HEK293 (cell line): Measurements from ENCODE around the gene FKRP.
"Not testable (repeated sequence)": the region's sequence is repeated elsewhere in the genome, so short reads cannot be mapped to it uniquely, and the experiment has no call there.

ENCODE experiments used
- CTCF ChIA-PET: fragments of 350-600 bp; formaldehyde crosslinking; extraction: SDS; loops from one replicate; lab custom pipeline; 2021; ENCODE audit warnings: antibody characterized with exemption; lab: Yijun Ruan, JAX
- POLR2A ChIA-PET: fragments of 300-600 bp; formaldehyde crosslinking; extraction: SDS; loops from one replicate; lab custom pipeline; 2020; ENCODE audit warnings: antibody characterized with exemption, inconsistent platforms; lab: Yijun Ruan, JAX
- H3K27ac ChIP-seq: fragments of 200-500 bp; sonication (Bioruptor generic); 2 replicates; pipeline ENCODE4 v1.5.1; 2014; ENCODE audit warnings: low read depth, low read length, control low read depth, inconsistent platforms; ENCODE audit errors: extremely low read depth
- H3K36me3 ChIP-seq, 2 experiments: fragments of 200-500 bp in 1 of 2; sonication (Bioruptor generic) in 1 of 2; 1 replicate in 1 of 2; 2 replicates in 1 of 2; pipeline ENCODE4 v1.5.1; 2014 to 2017; ENCODE audit warnings: inconsistent platforms in 2 of 2, low read length in 2 of 2; ENCODE audit not compliant: control insufficient read depth in 2 of 2, insufficient read depth in 1 of 2
- H3K4me1 ChIP-seq: fragments of 200-500 bp; sonication (Bioruptor generic); 2 replicates; pipeline ENCODE4 v1.5.1; 2014; ENCODE audit warnings: mild to moderate bottlenecking, low read length, inconsistent platforms; ENCODE audit not compliant: control insufficient read depth, insufficient read depth
- H3K4me3 ChIP-seq: 2 replicates; pipeline ENCODE4 v1.5.1; 2011; ENCODE audit warnings: low read depth, mild to moderate bottlenecking, control low read depth, low read length, moderate library complexity
- H3K9me3 ChIP-seq: fragments of 200-500 bp; sonication (Bioruptor generic); 2 replicates; pipeline ENCODE4 v1.5.1; 2014; ENCODE audit warnings: low read depth, low read length, inconsistent platforms; ENCODE audit not compliant: control insufficient read depth, insufficient read depth
- EGR2 ChIP-seq: fragments of 450-650 bp; formaldehyde crosslinking; IDR thresholded peaks from 2 replicates; pipeline ENCODE4 v1.5.1; 2016; ENCODE audit warnings: low read depth, missing biosample characterization, missing genetic modification characterization
- IKZF3 ChIP-seq: fragments of 450-650 bp; IDR thresholded peaks from 2 replicates; pipeline ENCODE4 v1.5.0; 2018; ENCODE audit warnings: missing biosample characterization, mild to moderate bottlenecking, missing genetic modification characterization, moderate library complexity
- KLF1 ChIP-seq: fragments of 450-650 bp; formaldehyde crosslinking; IDR thresholded peaks from 2 replicates; pipeline ENCODE4 v1.5.1; 2016; ENCODE audit warnings: missing biosample characterization, missing genetic modification characterization
- KLF8 ChIP-seq: fragments of 450-650 bp; formaldehyde crosslinking; IDR thresholded peaks from 2 replicates; pipeline ENCODE4 v1.5.1; 2016; ENCODE audit warnings: missing biosample characterization, missing genetic modification characterization
- KLF9 ChIP-seq: fragments of 450-650 bp; formaldehyde crosslinking; IDR thresholded peaks from 2 replicates; pipeline ENCODE4 v1.5.1; 2016; ENCODE audit warnings: missing biosample characterization, missing genetic modification characterization, low read depth
- PATZ1 ChIP-seq: fragments of 450-650 bp; formaldehyde crosslinking; IDR thresholded peaks from 2 replicates; pipeline ENCODE4 v1.5.1; 2016; ENCODE audit warnings: missing biosample characterization, missing genetic modification characterization
- RBAK ChIP-seq: fragments of 450-650 bp; formaldehyde crosslinking; IDR thresholded peaks from 2 replicates; pipeline ENCODE4 v1.5.1; 2016; ENCODE audit warnings: missing biosample characterization, missing genetic modification characterization
- SP2 ChIP-seq: fragments of 450-650 bp; formaldehyde crosslinking; IDR thresholded peaks from 2 replicates; pipeline ENCODE4 v1.5.1; 2016; ENCODE audit warnings: missing biosample characterization, missing genetic modification characterization
- YY2 ChIP-seq: fragments of 450-650 bp; formaldehyde crosslinking; IDR thresholded peaks from 2 replicates; pipeline ENCODE4 v1.5.1; 2016; ENCODE audit warnings: missing biosample characterization, missing genetic modification characterization
- ZBTB10 ChIP-seq: fragments of 450-650 bp; formaldehyde crosslinking; IDR thresholded peaks from 2 replicates; pipeline ENCODE4 v1.5.1; 2016; ENCODE audit warnings: missing biosample characterization, missing genetic modification characterization
- ZBTB8A ChIP-seq: fragments of 450-650 bp; formaldehyde crosslinking; IDR thresholded peaks from 2 replicates; pipeline ENCODE4 v1.5.1; 2016; ENCODE audit warnings: missing biosample characterization, missing genetic modification characterization
- ZFHX2 ChIP-seq: fragments of 450-650 bp; formaldehyde crosslinking; conservative IDR thresholded peaks from 2 replicates; pipeline ENCODE4 v1.5.1; 2016; ENCODE audit warnings: missing biosample characterization, missing genetic modification characterization
- ZNF18 ChIP-seq: fragments of 450-650 bp; formaldehyde crosslinking; IDR thresholded peaks from 2 replicates; pipeline ENCODE4 v1.5.1; 2016; ENCODE audit warnings: missing biosample characterization, missing genetic modification characterization
- ZNF211 ChIP-seq: fragments of 450-650 bp; formaldehyde crosslinking; IDR thresholded peaks from 2 replicates; pipeline ENCODE4 v1.5.1; 2016; ENCODE audit warnings: low read depth, missing biosample characterization, missing genetic modification characterization
- ZNF433 ChIP-seq: fragments of 450-650 bp; formaldehyde crosslinking; IDR thresholded peaks from 2 replicates; pipeline ENCODE4 v1.5.1; 2016; ENCODE audit warnings: missing biosample characterization, missing genetic modification characterization, low read depth
- ZNF549 ChIP-seq: fragments of 450-650 bp; IDR thresholded peaks from 2 replicates; pipeline ENCODE4 v1.5.1; 2018; ENCODE audit warnings: missing biosample characterization, missing genetic modification characterization, mild to moderate bottlenecking, inconsistent platforms, moderate library complexity
- ZNF561 ChIP-seq: fragments of 450-650 bp; IDR thresholded peaks from 2 replicates; pipeline ENCODE4 v1.5.1; 2018; ENCODE audit warnings: missing biosample characterization, missing genetic modification characterization, borderline replicate concordance

The FKRP gene

GRCh38 chr19:46776927-46777911, 31.4 kb downstream of the FKRP start:
- H3K36me3 ChIP-seq, result peaks cover 71 to 76% of the 10 kb centered on the region in 2 experiments
- CTCF ChIA-PET, result interaction anchor here (1.7 to 3.3 kb wide), 2 partner anchors 8 to 10 kb away, joined by 7 to 22 read pairs; no protein-coding TSS in a partner anchor
- no peak overlapping the region for H3K4me3 ChIP-seq
- TF ChIP-seq ZNF561 (tag by site-specific recombination) (no peak), ZNF433 (tag by site-specific recombination) (no peak), YY2 (tag by site-specific recombination) (no peak), ZBTB8A (tag by site-specific recombination) (no peak), ZNF549 (tag by site-specific recombination) (no peak), PATZ1 (peak; percentile 18; the same call in 1 of the 2 replicates), IKZF3 (tag by site-specific recombination) (0 out of 2 replicates have a peak, but pooled peaks have one; percentile 16), ZFHX2 (tag by site-specific recombination) (peak; percentile 77), KLF8 (tag by site-specific recombination) (peak; percentile 72), KLF9 (0 out of 2 replicates have a peak, but pooled peaks have one; percentile 17), KLF1 (tag by site-specific recombination) (peak; percentile 81), ZNF211 (tag by site-specific recombination) (no peak), ZBTB10 (tag by site-specific recombination) (no peak), RBAK (tag by site-specific recombination) (no peak), SP2 (tag by site-specific recombination) (0 out of 2 replicates have a peak, but pooled peaks have one; percentile 26), EGR2 (peak; percentile 83)
- TF ChIP-seq, all 188 proteins: peak for 8
- POLR2A ChIA-PET, result interaction anchor here (0.5 to 1.8 kb wide), 7 partner anchors 9 to 82 kb away, joined by 3 to 6 read pairs (median 3); partner anchors contain the start of gene SLC1A5
- H3K9me3 ChIP-seq, result no peaks in the 10 kb centered on the region
- H3K27ac ChIP-seq, result no peak overlapping the region
- no peaks in the 10 kb centered on the region for H3K4me1 ChIP-seq

- H3K4me3 ChIP-seq, H3K9me3 ChIP-seq, H3K4me1 ChIP-seq: not testable (repeated sequence)
- ChIA-PET CTCF (interaction anchor here (3.3 kb wide), 1 partner anchor 11 kb away, joined by 22 read pairs; no protein-coding TSS in a partner anchor), POLR2A (interaction anchor here (0.5 to 1.0 kb wide), 3 partner anchors 10 to 81 kb away, joined by 3 to 5 read pairs (median 3); partner anchors contain the start of gene SLC1A5)
- H3K27ac ChIP-seq, result 0 out of 2 replicates have a peak overlapping the region, but pooled peaks have one; percentile 16
- peaks cover 80 to 85% of the 10 kb centered on the region in 2 experiments for H3K36me3 ChIP-seq
- TF ChIP-seq ZNF18 (tag by site-specific recombination), result peak; percentile 55; the same call in 1 of the 2 replicates
Measured at GRCh38 chr19:46777956-46778645, 32.2 kb downstream of the FKRP start.
